ENCODE results near the gene MARS2. TPM values are rescaled to one million over a fixed set of nuclear protein-coding genes. Genes with fewer than 3 reads are reported as not detected.

Gene MARS2
- total RNA-seq (2021; fragmentation: NEBNext Ultra II Directional; extraction: Animal tissue kit (Norgen Biotek cat#: 25700)): 1 to 10 TPM; 3.6 to 6.9 (median 4.3) TPM
- long read RNA-seq, transcript MARS2-201 (1 exons, 3,019 nt): major isoform, 13 of 13 reads
- long read RNA-seq, partial matches to known transcripts: 0 of 13 reads
- long read RNA-seq, other reads (novel, unspliced or antisense): 0 of 13 reads

- H3K4me1 Mint-ChIP-seq (ENCODE audit: low read depth): peaks cover 47% of the 10 kb centered on the region
- peak within 1 kb of the TSS; percentile 89 for H3K4me3 Mint-ChIP-seq
- H3K27ac Mint-ChIP-seq: peak within 1 kb of the TSS; percentile 81
- no peak for TF ChIP-seq CTCF (IDR thresholded peaks at IDR 0.05)
- no peaks in the 10 kb centered on the region for H3K27me3 Mint-ChIP-seq (ENCODE audit: insufficient read depth)
- no peaks in the 10 kb centered on the region; the same call in 1 of the 2 replicates for H3K36me3 Mint-ChIP-seq (ENCODE audit: low read depth)
- H3K9me3 Mint-ChIP-seq: no peaks in the 10 kb centered on the region
- peak; percentile 89 for DNase-seq
Measured at GRCh38 chr2:197705121-197705911, at the start of gene MARS2. Gene MARS2 (plus strand): TSS chr2:197705369. CDS start chr2:197705406, 37 bp downstream.

GRCh38 chr2:197657562-197657961 lies 47.6 kb upstream of the MARS2 start:
- no peaks in the 10 kb centered on the region for H3K9me3 Mint-ChIP-seq
- H3K4me1 Mint-ChIP-seq (ENCODE audit: low read depth): no peaks in the 10 kb centered on the region
- H3K36me3 Mint-ChIP-seq (ENCODE audit: low read depth): no peaks in the 10 kb centered on the region
- no peak for TF ChIP-seq CTCF (IDR thresholded peaks at IDR 0.05)
- no peak for DNase-seq
- H3K4me3 Mint-ChIP-seq: no peak overlapping the region
- H3K27me3 Mint-ChIP-seq (ENCODE audit: insufficient read depth): no peaks in the 10 kb centered on the region
- H3K27ac Mint-ChIP-seq: no peak overlapping the region

- no peaks in the 10 kb centered on the region for H3K4me1 Mint-ChIP-seq (ENCODE audit: low read depth)
- H3K9me3 Mint-ChIP-seq: no peaks in the 10 kb centered on the region; the same call in 1 of the 2 replicates
- no peaks in the 10 kb centered on the region for H3K36me3 Mint-ChIP-seq (ENCODE audit: low read depth)
- H3K27me3 Mint-ChIP-seq (ENCODE audit: insufficient read depth): no peaks in the 10 kb centered on the region
- no peak overlapping the region for H3K4me3 Mint-ChIP-seq
- no peak for TF ChIP-seq CTCF (IDR thresholded peaks at IDR 0.05)
- H3K27ac Mint-ChIP-seq: no peak overlapping the region
- no peak for DNase-seq
Measured at GRCh38 chr2:197661626-197662025, 43.5 kb upstream of the MARS2 start.

- H3K27ac Mint-ChIP-seq: no peak overlapping the region
- H3K9me3 Mint-ChIP-seq: no peaks in the 10 kb centered on the region; the same call in 1 of the 2 replicates
- no peaks in the 10 kb centered on the region for H3K4me1 Mint-ChIP-seq (ENCODE audit: low read depth)
- no peak for TF ChIP-seq CTCF (IDR thresholded peaks at IDR 0.05)
- DNase-seq: no peak
- H3K36me3 Mint-ChIP-seq (ENCODE audit: low read depth): no peaks in the 10 kb centered on the region
- H3K4me3 Mint-ChIP-seq: no peak overlapping the region
- H3K27me3 Mint-ChIP-seq (ENCODE audit: insufficient read depth): no peaks in the 10 kb centered on the region
Measured at GRCh38 chr2:197666277-197666676, 38.9 kb upstream of the MARS2 start.

- Mint-ChIP-seq H3K4me3 (no peak overlapping the region), H3K36me3 (ENCODE audit: low read depth) (no peaks in the 10 kb centered on the region), H3K27me3 (ENCODE audit: insufficient read depth) (no peaks in the 10 kb centered on the region), H3K9me3 (no peaks in the 10 kb centered on the region; the same call in 1 of the 2 replicates), H3K4me1 (ENCODE audit: low read depth) (no peaks in the 10 kb centered on the region), H3K27ac (no peak overlapping the region)
- no peak for TF ChIP-seq CTCF (IDR thresholded peaks at IDR 0.05)
- no peak for DNase-seq
Measured at GRCh38 chr2:197668296-197668695, 36.9 kb upstream of the MARS2 start.

Data from HFFc6 (cell line).